GM18499 (cell line): Measurements from ENCODE around the gene CTXN1.
"Not testable (repeated sequence)": the region's sequence is repeated elsewhere in the genome, so short reads cannot be mapped to it uniquely, and the experiment has no call there.

ENCODE experiments used
- ATAC-seq: cut with Tn5 transposase; IDR thresholded peaks from one replicate; pipeline ENCODE4 v1.9.1; 2021; ENCODE audit warnings: moderate number of reproducible peaks; ENCODE audit not compliant: insufficient read depth, unreplicated experiment

CTXN1 gene

GRCh38 chr19:7904074-7905020, 21.6 kb downstream of the CTXN1 start:
- no peak for ATAC-seq

GRCh38 chr19:7903244-7904073, 22.5 kb downstream of the CTXN1 start, which contains the start of gene MAP2K7:
TSS of gene MAP2K7 (plus strand) at chr19:7903877. CDS start at chr19:7903945, 68 bp downstream.
- ATAC-seq, result peak; percentile 76

GRCh38 chr19:7902796-7903243, 23.1 kb downstream of the CTXN1 start:
- ATAC-seq, result no peak

- ATAC-seq, result no peak
Measured at GRCh38 chr19:7901337-7901736, 24.6 kb downstream of the CTXN1 start.

- ATAC-seq, result no peak
Measured at GRCh38 chr19:7900931-7901330, 25.0 kb downstream of the CTXN1 start.

- no peak for ATAC-seq
Measured at GRCh38 chr19:7900401-7900870, 25.5 kb downstream of the CTXN1 start.

GRCh38 chr19:7899751-7900378, 26.1 kb downstream of the CTXN1 start:
- no peak for ATAC-seq

- no peak for ATAC-seq
Measured at GRCh38 chr19:7898967-7899366, 27.0 kb downstream of the CTXN1 start.

GRCh38 chr19:7897292-7897691, 28.6 kb downstream of the CTXN1 start:
- ATAC-seq, result no peak

GRCh38 chr19:7895565-7895964, 30.4 kb downstream of the CTXN1 start:
- no peak for ATAC-seq

- no peak for ATAC-seq
Measured at GRCh38 chr19:7894612-7895309, 31.2 kb downstream of the CTXN1 start.

GRCh38 chr19:7893362-7894101, 32.4 kb downstream of the CTXN1 start:
- ATAC-seq, result not testable (repeated sequence)

GRCh38 chr19:7888826-7889217, 37.1 kb downstream of the CTXN1 start:
- no peak for ATAC-seq

- no peak for ATAC-seq
Measured at GRCh38 chr19:7888145-7888825, 37.6 kb downstream of the CTXN1 start, which contains the start of gene LRRC8E. TSS of gene LRRC8E (plus strand) at chr19:7888510. CDS start at chr19:7895604, 7,094 bp downstream.

GRCh38 chr19:7887408-7888144, 38.4 kb downstream of the CTXN1 start:
- no peak for ATAC-seq

GRCh38 chr19:7885818-7886217, 40.1 kb downstream of the CTXN1 start:
- no peak for ATAC-seq

GRCh38 chr19:7883796-7884570, 42.0 kb downstream of the CTXN1 start:
- no peak for ATAC-seq
